K562 (cell line): ENCODE results near the gene SPON1. TPM values are rescaled to one million over a fixed set of nuclear protein-coding genes. Genes with fewer than 3 reads are reported as not detected.
A peak's percentile ranks its signal among the peaks of the same experiment; 100 is the strongest.

Experiments
- CC2D1A ChIP-seq: fragments of 450-650 bp; IDR thresholded peaks from 2 replicates; pipeline ENCODE4 v1.6.1; 2017; ENCODE audit warnings: mild to moderate bottlenecking
- ELF2 ChIP-seq: fragments of 250-450 bp; sonication (Bioruptor Pico); IDR thresholded peaks from 2 replicates; pipeline ENCODE4 v1.5.0; 2021; ENCODE audit warnings: mild to moderate bottlenecking
- EP400 ChIP-seq: fragments of 450-650 bp; IDR thresholded peaks from 2 replicates; pipeline ENCODE4 v1.6.1; 2017; ENCODE audit warnings: antibody characterized with exemption, mild to moderate bottlenecking, moderate library complexity
- ETV5 ChIP-seq: sonication (generic); formaldehyde crosslinking; IDR thresholded peaks from 2 replicates; pipeline ENCODE4 v1.4.0; 2020; ENCODE audit warnings: low read depth, mild to moderate bottlenecking, missing genetic modification reagents
- LEF1 ChIP-seq: fragments of 450-650 bp; IDR thresholded peaks from 2 replicates; pipeline ENCODE4 v1.6.1; 2016; ENCODE audit warnings: mild to moderate bottlenecking
- POLR2G ChIP-seq: fragments of 200-400 bp; formaldehyde crosslinking; IDR thresholded peaks from 2 replicates; pipeline ENCODE4 v1.6.1; 2017; ENCODE audit warnings: low read depth, mild to moderate bottlenecking, antibody characterized with exemption, low read length, moderate library complexity
- THAP7 ChIP-seq: fragments of 250-450 bp; sonication (Bioruptor Pico); IDR thresholded peaks from 2 replicates; pipeline ENCODE4 v1.5.0; 2021
- ZBTB7A ChIP-seq: IDR thresholded peaks from 2 replicates; pipeline ENCODE4 v1.6.1; 2011; ENCODE audit warnings: low read depth, mild to moderate bottlenecking, low read length, moderate library complexity, borderline replicate concordance; ENCODE audit not compliant: control insufficient read depth
- polyA plus RNA-seq, 8 experiments: library from polyadenylated mRNA; depleted of rRNA in 4 of 8; stranded (reverse) in 5 of 8; unstranded in 3 of 8; fragments of >200 nt; fragmentation: Nextera tagmentation in 2 of 8; fragmentation: Illumina TruSeq in 1 of 8; extraction: Ambion mirVana in 2 of 8; extraction: Trizol in 1 of 8; gene quantifications; 2 replicates each; pipeline versions ENCODE4 v1.2.1 to v1.2.3, GENCODE V29; 2011 to 2014; ENCODE audit warnings: inconsistent platforms in 1 of 8, missing spikeins in 1 of 8
- total RNA-seq, 7 experiments: library from RNA; depleted of rRNA in 6 of 7; stranded (reverse); fragments of >200 nt in 6 of 7; fragmentation: Illumina TruSeq in 2 of 7; extraction: Trizol in 2 of 7; gene quantifications; 2 replicates each; pipeline versions ENCODE4 v1.2.1 to v1.2.3, GENCODE V29; 2011 to 2021; ENCODE audit warnings: low replicate concordance in 1 of 7
- TF ChIP-seq, protein P1 (sequence below), 3 experiments: IDR thresholded peaks in 2 of 3; conservative IDR thresholded peaks in 1 of 3; 2 replicates each; pipeline ENCODE4 v1.5.1; 2011 to 2012; ENCODE audit warnings: low read length in 3 of 3, mild to moderate bottlenecking in 3 of 3, control low read depth in 2 of 3, improper control_type of control experiment in 1 of 3, inconsistent platforms in 1 of 3, low read depth in 1 of 3, mixed read lengths in 1 of 3, moderate library complexity in 1 of 3; ENCODE audit not compliant: insufficient read depth in 2 of 3

Gene SPON1
- total and polyA plus RNA-seq, 9 of the 15 experiments (the other 6 are each of a cell fraction or from before 2014, with no cell fraction given): 0.04 to 0.06 TPM; not detected in 7

- TF ChIP-seq, protein P1, sequence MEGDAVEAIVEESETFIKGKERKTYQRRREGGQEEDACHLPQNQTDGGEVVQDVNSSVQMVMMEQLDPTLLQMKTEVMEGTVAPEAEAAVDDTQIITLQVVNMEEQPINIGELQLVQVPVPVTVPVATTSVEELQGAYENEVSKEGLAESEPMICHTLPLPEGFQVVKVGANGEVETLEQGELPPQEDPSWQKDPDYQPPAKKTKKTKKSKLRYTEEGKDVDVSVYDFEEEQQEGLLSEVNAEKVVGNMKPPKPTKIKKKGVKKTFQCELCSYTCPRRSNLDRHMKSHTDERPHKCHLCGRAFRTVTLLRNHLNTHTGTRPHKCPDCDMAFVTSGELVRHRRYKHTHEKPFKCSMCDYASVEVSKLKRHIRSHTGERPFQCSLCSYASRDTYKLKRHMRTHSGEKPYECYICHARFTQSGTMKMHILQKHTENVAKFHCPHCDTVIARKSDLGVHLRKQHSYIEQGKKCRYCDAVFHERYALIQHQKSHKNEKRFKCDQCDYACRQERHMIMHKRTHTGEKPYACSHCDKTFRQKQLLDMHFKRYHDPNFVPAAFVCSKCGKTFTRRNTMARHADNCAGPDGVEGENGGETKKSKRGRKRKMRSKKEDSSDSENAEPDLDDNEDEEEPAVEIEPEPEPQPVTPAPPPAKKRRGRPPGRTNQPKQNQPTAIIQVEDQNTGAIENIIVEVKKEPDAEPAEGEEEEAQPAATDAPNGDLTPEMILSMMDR (IDR thresholded peaks at IDR 0.05 in 2 of 3, conservative IDR thresholded peaks at IDR 0.05 in 1 of 3; ENCODE audit: insufficient read depth in 2 of 3, low read depth in 1 of 3, low read length in 3 of 3): peak; percentile 74 to 87 (median 79)
- TF ChIP-seq POLR2G (no peak), ELF2 (CRISPR knock-in tag) (no peak), ETV5 (CRISPR knock-in tag) (no peak), ZBTB7A (no peak), THAP7 (no peak), EP400 (no peak), LEF1 (no peak), CC2D1A (0 out of 2 replicates have a peak, but pooled peaks have one; percentile 35)
- TF ChIP-seq, all 486 proteins: peak for 13
Observed at GRCh38 chr11:14300661-14301304, 338.3 kb downstream of the SPON1 start (continued).
